HG02571 (cell line): Measurements from ENCODE around the gene ABHD2.

Source experiments
- ATAC-seq: cut with Tn5 transposase; IDR thresholded peaks from one replicate; pipeline ENCODE4 v1.9.1; 2021; ENCODE audit warnings: mild to moderate bottlenecking, moderate library complexity; ENCODE audit not compliant: unreplicated experiment

ABHD2 gene

DNA sequence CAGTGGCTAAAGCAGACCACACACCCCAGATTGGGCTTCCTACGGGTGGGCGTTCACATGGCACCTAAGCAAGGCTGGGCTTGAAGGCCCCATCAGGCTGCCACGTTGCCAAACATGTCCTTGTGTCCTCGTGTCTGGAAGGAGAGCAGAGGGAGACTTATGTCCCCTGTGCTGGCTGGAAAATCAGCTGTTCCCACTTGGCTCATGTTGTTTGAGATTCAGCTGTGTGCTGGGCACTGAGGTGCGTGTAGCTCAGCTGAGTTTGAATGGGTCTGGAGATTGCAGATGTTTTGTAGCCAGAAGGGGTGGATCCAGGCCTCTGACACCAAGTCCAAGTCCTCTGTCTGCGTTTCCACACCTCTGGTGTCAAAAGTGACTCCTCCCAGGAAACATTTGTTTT, 98.5 kb downstream of the ABHD2 start:
- no peak for ATAC-seq

DNA sequence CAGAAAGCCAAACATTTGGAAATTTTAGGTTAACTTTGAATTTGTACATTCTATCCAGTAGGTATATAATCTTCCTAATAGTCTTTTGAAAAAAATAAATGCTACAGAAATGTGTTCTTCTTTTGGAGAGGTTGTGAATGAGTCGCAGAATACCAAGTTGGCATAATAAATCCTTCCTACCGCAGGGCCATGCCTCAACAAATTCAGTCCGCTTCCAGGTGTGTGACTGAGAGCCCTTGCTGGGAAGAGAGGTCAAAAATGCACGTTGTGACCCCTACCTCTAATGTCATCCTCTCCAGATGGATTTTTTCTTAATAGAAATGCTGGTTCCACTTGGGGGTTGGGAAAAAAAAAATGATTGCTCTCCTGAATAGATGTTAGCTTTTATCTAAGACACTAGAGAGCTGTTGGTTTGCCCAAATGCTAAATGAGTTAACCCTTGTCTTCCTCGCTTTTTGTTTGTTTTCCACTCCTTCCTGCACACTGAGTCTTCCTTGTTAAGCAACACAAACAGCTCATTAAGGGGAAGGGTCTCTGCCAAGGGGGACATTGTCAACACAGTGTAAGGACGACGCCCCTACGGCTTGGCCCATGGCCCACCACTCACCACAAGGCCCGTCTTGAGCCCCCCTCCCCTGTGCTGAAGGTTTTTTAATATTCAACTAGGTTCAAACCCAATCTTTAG, 99.2 kb downstream of the ABHD2 start:
- no peak for ATAC-seq

DNA sequence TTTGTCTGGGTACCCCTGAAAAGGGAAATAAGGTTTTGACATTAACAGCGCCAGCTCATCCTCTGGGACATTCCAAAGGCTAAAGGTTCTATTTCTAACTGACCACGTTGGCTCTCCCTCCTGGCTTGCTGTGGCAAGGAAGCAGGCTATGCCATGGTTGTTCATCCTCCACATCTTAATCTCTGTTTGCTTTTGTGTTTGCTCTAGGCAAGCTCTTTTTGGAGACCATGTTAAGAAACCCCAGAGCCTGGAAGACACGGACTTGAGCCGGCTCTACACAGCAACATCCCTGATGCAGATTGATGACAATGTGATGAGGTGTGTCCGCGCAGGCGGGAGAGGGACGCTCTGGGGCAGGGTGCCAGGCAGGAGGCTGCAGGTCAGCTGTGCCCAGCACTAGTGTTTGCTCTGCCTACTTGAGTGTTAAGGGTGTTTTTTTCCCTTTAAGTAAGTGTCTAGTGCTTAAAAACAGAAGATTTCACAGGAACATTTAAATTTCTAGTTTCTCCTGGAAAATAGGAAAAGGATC, 99.8 kb downstream of the ABHD2 start:
- no peak for ATAC-seq

GRCh38 chr15:89192136-89192535, 103.9 kb downstream of the ABHD2 start:
- no peak for ATAC-seq

DNA sequence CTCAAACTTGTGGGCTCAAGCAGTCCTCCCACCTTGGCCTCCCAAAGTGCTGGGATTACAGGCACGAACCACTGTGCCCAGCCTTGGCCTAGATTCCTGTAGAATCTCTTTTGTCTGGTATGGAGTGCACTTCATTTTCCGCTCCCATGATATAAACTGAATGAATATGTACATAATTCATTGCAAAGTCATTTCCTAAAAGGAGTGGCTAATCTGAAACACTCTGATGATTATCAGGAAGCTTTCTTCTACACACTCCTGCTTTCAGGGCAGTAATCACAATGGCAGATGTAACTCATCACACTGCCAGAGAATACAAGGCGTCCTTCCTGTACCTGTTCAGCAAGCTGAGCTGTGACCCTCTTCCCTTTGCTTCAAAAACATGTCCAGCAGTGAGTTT, 104.5 kb downstream of the ABHD2 start:
- ATAC-seq = no peak

GRCh38 chr15:89194608-89195007, 106.4 kb downstream of the ABHD2 start:
- no peak for ATAC-seq

DNA sequence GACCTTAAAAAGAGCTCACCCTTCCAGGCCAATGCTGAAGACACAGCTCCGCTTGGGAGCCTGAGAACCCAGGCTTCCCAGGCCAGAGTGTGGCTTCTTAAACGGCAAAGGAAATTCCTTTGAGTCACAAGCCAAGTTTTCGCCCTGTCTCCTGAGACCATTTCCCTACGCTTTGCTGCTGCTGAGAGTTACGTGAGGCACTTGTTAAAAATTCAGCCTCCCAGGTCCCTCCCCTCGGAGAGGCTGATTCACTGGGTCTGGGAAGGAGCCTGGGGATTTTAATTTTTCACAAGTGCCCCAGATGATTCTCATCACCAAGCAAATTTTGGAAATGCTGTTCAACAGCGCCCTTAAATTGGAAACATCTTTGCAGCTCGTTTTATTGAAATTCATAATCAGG, 107.6 kb downstream of the ABHD2 start:
- no peak for ATAC-seq

DNA sequence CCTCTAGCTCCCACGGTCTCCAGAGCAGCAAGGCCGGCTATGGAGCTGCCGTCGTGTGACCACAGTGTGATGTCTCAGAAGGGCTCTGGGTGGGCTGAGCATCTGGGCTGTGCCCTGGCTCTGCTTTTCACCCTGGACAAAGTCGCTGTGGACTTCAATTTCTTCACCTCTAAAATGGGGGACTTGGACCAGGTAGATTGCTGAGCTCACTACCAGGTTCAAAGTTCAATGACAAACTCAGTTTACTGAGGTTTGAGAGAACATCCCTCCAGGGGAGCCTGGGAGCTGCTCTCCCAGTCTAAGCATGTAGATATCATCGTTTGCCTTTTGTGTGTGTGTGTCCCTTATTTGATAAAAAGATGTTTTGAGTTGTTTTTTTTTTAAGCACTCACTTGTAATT, 108.0 kb downstream of the ABHD2 start:
- ATAC-seq = no peak

- ATAC-seq = no peak
Observed at GRCh38 chr15:89196994-89197393, 108.7 kb downstream of the ABHD2 start.

DNA sequence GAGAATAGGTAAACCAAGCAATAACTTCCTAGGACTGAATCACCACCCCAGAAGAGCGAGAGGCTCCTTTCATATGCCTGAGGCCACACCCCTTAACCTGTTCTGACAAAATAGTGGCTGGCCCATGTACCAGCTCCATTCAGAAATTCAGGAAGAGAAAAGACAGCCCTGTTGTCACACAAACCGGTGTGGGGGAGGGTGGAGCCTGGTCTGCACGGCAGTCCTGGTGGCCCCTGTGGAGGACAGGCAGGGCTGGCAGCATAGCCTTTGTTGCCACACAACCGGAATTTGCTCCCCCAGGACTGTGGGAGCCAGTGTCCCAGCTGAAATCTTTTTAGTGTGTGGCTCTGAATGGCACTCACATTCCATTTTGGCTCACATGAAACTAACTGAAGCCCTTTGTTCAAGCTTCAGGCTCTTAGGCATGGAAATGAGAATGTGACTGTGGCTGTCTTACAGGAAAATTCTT, 109.3 kb downstream of the ABHD2 start:
- ATAC-seq = no peak

DNA sequence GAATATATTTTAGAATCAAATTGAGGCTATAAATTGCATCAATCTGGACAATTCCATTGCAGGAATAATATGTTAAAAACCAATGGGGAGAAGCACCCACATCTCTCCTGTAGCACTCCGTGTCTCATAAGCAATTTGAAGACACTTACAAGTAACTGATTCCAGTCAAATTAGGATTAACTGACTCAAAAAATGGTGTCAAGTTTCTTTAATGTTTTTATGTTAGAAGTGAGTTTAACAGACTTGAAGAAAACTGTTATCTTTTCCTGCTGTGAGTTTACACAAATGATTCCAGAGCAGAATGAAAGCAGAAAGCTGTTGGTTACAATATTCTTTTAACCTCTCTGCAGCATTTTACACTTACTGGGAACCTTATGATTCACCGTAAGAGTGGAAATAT, 109.9 kb downstream of the ABHD2 start:
- ATAC-seq = no peak

- no peak for ATAC-seq
Observed at GRCh38 chr15:89198934-89199333, 110.7 kb downstream of the ABHD2 start.

DNA sequence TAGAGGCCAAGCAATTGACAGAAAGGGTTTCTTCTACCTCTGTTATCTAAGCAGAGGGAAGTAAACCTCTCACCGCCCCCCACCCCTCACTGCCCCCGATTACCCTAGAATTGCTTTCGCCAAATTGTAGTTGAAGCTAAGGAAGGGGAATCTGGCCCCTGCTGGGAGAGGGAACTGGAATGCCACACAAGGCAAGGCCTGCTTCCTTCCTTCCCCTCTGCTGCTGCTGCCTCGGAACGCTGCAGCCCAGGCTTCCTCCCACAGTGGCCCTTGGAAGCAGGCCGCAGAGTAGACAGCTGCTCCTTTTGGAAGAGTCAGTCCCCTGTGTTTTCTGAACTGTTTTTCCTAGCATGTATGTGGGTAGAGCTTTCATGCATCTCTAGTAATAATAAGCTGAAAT, 111.5 kb downstream of the ABHD2 start:
- no peak for ATAC-seq

- no peak for ATAC-seq
Observed at GRCh38 chr15:89200182-89200581, 111.9 kb downstream of the ABHD2 start.

GRCh38 chr15:89201465-89202005, 113.3 kb downstream of the ABHD2 start:
- ATAC-seq = no peak

- ATAC-seq = no peak
Observed at GRCh38 chr15:89203705-89204273, 115.5 kb downstream of the ABHD2 start.

GRCh38 chr15:89205991-89206585, 117.8 kb downstream of the ABHD2 start:
- ATAC-seq = no peak

- no peak for ATAC-seq
Observed at GRCh38 chr15:89206908-89207331, 118.7 kb downstream of the ABHD2 start.

- no peak for ATAC-seq
Observed at GRCh38 chr15:89208256-89208655, 120.0 kb downstream of the ABHD2 start.

DNA sequence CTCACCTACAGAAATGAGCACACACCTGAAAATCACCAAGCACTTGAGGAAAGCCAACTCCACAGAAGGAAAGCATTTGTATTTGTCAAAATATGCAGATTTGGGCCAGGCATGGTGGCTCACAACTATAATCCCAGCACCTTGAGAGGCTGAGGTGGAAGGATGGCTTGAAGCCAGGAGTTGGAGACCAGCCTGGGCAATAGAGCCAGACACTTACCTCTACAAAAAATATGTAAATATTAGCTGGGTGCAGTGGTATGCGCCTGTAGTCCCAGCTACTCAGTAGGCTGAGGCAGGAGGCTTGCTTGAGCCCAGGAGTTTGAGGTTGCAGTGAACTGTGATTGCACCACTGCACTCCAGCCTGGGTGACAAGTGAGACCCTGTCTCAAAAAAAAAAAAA, 120.8 kb downstream of the ABHD2 start:
- no peak for ATAC-seq

GRCh38 chr15:89211678-89212170, 123.5 kb downstream of the ABHD2 start:
- no peak for ATAC-seq

- no peak for ATAC-seq
Observed at GRCh38 chr15:89215627-89216026, 127.4 kb downstream of the ABHD2 start.
